NT2/D1 (cell line): ENCODE results near the gene HSH2D.

Experiments used
- SUZ12 ChIP-seq: IDR thresholded peaks from 2 replicates; pipeline ENCODE4 v1.6.1; 2011; ENCODE audit not compliant: insufficient read length, insufficient read depth; ENCODE audit errors: extremely low read depth
- YY1 ChIP-seq: IDR thresholded peaks from 2 replicates; pipeline ENCODE4 v1.6.1; 2011; ENCODE audit not compliant: insufficient read length, insufficient read depth
- ZNF274 ChIP-seq: IDR thresholded peaks from 2 replicates; pipeline ENCODE4 v1.6.1; 2011; ENCODE audit warnings: mild to moderate bottlenecking, low read depth, low read length

GRCh38 chr19:16144216-16144581, 714 bp downstream of the HSH2D start:
- TF ChIP-seq YY1 (no peak), SUZ12 (no peak), ZNF274 (no peak)
